Measurements from ENCODE around the gene TAS1R2.

TAS1R2 gene

GRCh38 chr1:18817316-18817715 lies 42.1 kb downstream of the TAS1R2 start:
- H3K36me3 ChIP-seq (ENCODE audit: control insufficient read depth, insufficient read depth, low read length): no peaks in the 10 kb centered on the region
- H3K4me3 ChIP-seq (replicated peaks; ENCODE audit: low read depth, low read length): no peak overlapping the region
- DNase-seq (ENCODE audit: extremely low read depth, insufficient read length): no peak
- peaks cover 2% of the 10 kb centered on the region for H3K27me3 ChIP-seq (replicated peaks; ENCODE audit: control insufficient read depth, insufficient read depth, low read length)
- TF ChIP-seq CTCF (IDR thresholded peaks at IDR 0.05; ENCODE audit: insufficient read depth, low read length, poor library complexity, severe bottlenecking): no peak

GRCh38 chr1:18816808-18817207 lies 42.7 kb downstream of the TAS1R2 start:
- TF ChIP-seq CTCF (IDR thresholded peaks at IDR 0.05; ENCODE audit: insufficient read depth, low read length, poor library complexity, severe bottlenecking): no peak
- DNase-seq (ENCODE audit: extremely low read depth, insufficient read length): no peak
- H3K36me3 ChIP-seq (ENCODE audit: control insufficient read depth, insufficient read depth, low read length): no peaks in the 10 kb centered on the region
- H3K27me3 ChIP-seq (replicated peaks; ENCODE audit: control insufficient read depth, insufficient read depth, low read length): peaks cover 2% of the 10 kb centered on the region
- H3K4me3 ChIP-seq (replicated peaks; ENCODE audit: low read depth, low read length): no peak overlapping the region

- no peak overlapping the region for H3K4me3 ChIP-seq (replicated peaks; ENCODE audit: low read depth, low read length)
- no peaks in the 10 kb centered on the region for H3K36me3 ChIP-seq (ENCODE audit: control insufficient read depth, insufficient read depth, low read length)
Measured at GRCh38 chr1:18814874-18815531, 44.5 kb downstream of the TAS1R2 start.

GRCh38 chr1:18814425-18814824 lies 45.0 kb downstream of the TAS1R2 start:
- Histone ChIP-seq H3K36me3 (ENCODE audit: control insufficient read depth, insufficient read depth, low read length) (no peaks in the 10 kb centered on the region), H3K27me3 (replicated peaks; ENCODE audit: control insufficient read depth, insufficient read depth, low read length) (no peaks in the 10 kb centered on the region; the same call in none of the 2 replicates), H3K4me3 (replicated peaks; ENCODE audit: low read depth, low read length) (no peak overlapping the region)
- no peak for TF ChIP-seq CTCF (IDR thresholded peaks at IDR 0.05; ENCODE audit: insufficient read depth, low read length, poor library complexity, severe bottlenecking)
- DNase-seq (ENCODE audit: extremely low read depth, insufficient read length): no peak

More at GRCh38 chr1:18814874-18815531, 44.5 kb downstream of the TAS1R2 start:
- no peak for DNase-seq (ENCODE audit: extremely low read depth, insufficient read length)
- H3K27me3 ChIP-seq (replicated peaks; ENCODE audit: control insufficient read depth, insufficient read depth, low read length): no peaks in the 10 kb centered on the region; the same call in none of the 2 replicates
- no peak for TF ChIP-seq CTCF (IDR thresholded peaks at IDR 0.05; ENCODE audit: insufficient read depth, low read length, poor library complexity, severe bottlenecking)

- TF ChIP-seq CTCF (IDR thresholded peaks at IDR 0.05; ENCODE audit: insufficient read depth, low read length, poor library complexity, severe bottlenecking): no peak
- no peaks in the 10 kb centered on the region; the same call in none of the 2 replicates for H3K27me3 ChIP-seq (replicated peaks; ENCODE audit: control insufficient read depth, insufficient read depth, low read length)
- no peak for DNase-seq (ENCODE audit: extremely low read depth, insufficient read length)
Measured at GRCh38 chr1:18812453-18812939, 47.0 kb downstream of the TAS1R2 start.

More at GRCh38 chr1:18812453-18812939, 47.0 kb downstream of the TAS1R2 start:
- no peaks in the 10 kb centered on the region for H3K36me3 ChIP-seq (ENCODE audit: control insufficient read depth, insufficient read depth, low read length)
- H3K4me3 ChIP-seq (replicated peaks; ENCODE audit: low read depth, low read length): no peak overlapping the region

All from GM06990 (cell line).